Measurements from ENCODE around the gene NFIA.

DNA sequence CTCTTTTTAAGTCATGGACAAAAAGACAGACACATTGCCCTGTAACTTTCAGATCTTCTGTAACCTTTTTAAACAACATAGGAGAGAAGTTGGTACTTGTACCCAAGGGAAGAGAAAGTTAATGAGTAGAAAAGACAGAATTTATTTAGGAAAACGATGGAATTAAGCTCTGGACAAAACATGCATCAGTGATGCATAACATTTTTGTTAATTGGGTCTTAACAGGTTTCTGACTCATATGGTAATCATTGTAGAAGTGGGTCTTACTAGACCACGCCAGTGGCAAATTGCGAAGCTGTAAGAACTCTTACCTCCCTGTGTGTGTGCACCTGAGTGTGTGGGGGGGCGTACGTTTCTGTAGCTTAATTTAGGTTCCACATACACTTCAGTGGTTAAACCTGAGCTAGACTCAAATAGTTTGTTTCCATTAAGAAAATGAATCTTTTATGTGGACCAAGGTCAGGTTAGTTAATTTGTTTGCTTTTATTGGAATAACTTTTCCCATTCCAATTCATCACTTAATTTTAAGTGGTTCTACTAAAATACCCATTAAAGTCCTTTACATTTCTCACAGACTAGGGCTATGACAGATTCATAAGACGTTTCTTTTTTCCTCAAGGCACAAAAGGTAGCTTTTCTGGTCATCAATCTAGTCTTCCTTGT is 48.1 kb downstream of the NFIA start:
- no peak for TF ChIP-seq CTCF (IDR thresholded peaks at IDR 0.05)
- TF ChIP-seq POLR2A (IDR thresholded peaks at IDR 0.05; ENCODE audit: low read depth), result no peak
- no peak for TF ChIP-seq EP300 (IDR thresholded peaks at IDR 0.05)
- no peak for TF ChIP-seq POLR2AphosphoS5 (IDR thresholded peaks at IDR 0.05)

Measured in esophagus muscularis mucosa (tissue), 4 donors.